Chondrocyte (in vitro differentiated cells): ENCODE data around the gene PRDM12. TPM values are rescaled to one million over a fixed set of nuclear protein-coding genes. Genes with fewer than 3 reads are reported as not detected.

Source experiments
- DNase-seq: peaks from one replicate; pipeline ENCODE4 v3.0.0; 2021; ENCODE audit warnings: mixed read lengths, low spot score
- H3K27ac Mint-ChIP-seq: one replicate; pipeline ENCODE4 v1.8.0; 2021; ENCODE audit warnings: mild to moderate bottlenecking, moderate library complexity, mixed read lengths; ENCODE audit not compliant: unreplicated experiment
- H3K27me3 Mint-ChIP-seq: 2 replicates; pipeline ENCODE4 v1.8.0; 2021; ENCODE audit warnings: low read depth, mixed read lengths
- H3K36me3 Mint-ChIP-seq: 2 replicates; pipeline ENCODE4 v1.8.0; 2021; ENCODE audit warnings: low read depth, mixed read lengths
- H3K4me1 Mint-ChIP-seq: 2 replicates; pipeline ENCODE4 v1.8.0; 2021; ENCODE audit warnings: low read depth, mild to moderate bottlenecking, mixed read lengths
- H3K4me3 Mint-ChIP-seq: one replicate; pipeline ENCODE4 v1.8.0; 2021; ENCODE audit warnings: mild to moderate bottlenecking, moderate library complexity, mixed read lengths; ENCODE audit not compliant: unreplicated experiment
- H3K9me3 Mint-ChIP-seq: 2 replicates; pipeline ENCODE4 v1.8.0; 2021; ENCODE audit warnings: low read depth, mixed read lengths
- total RNA-seq: library from RNA; stranded (reverse); gene quantifications from 3 replicates; pipeline ENCODE4 v1.2.1, GENCODE V29; 2021
- TF ChIP-seq, protein P1 (sequence below): fragments of 200-600 bp; sonication (generic); IDR thresholded peaks from 2 replicates; pipeline ENCODE4 v1.5.0; 2021; ENCODE audit warnings: antibody characterized with exemption, mild to moderate bottlenecking, moderate library complexity

The PRDM12 gene
- total RNA-seq, 1 donor from 2014 or later, result 0.10 TPM

DNA sequence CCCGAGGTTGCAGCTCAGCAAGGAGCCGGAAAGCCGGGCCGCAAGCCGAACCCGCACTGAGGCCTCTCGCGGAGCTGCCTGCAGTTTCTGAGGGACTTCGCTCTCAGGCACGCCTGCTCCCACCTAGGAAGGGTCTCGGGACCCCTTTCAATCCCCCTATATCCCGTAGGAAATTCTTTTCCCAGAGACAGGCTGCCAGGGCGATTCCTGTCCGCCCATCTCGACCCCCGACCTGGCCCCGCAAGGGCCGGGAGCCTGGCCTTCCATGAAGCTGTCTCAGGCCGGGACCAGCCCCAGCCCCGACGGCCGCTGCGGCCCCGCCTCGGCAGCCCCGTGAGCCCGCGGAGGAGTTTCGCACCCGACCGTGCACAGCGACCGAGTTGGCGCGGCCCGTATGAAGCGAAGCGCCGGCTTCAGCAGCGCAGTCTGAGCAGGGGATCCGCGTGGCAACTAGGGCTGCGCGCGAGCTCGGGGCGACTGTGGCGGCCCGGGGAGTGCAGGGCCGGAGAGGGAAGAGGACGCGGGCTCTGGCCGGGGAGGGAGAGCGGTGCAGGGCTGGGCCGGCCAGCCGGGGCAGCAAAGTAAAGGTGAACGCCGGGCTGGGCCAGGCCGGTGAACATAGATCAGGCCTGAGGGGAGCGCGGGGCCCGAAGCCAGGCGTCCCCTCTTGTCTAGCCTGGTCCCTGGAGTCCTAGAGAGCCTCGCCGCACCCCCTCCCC, 977 bp upstream of the PRDM12 start:
- DNase-seq, result no peak
- Mint-ChIP-seq H3K4me3 (no peak overlapping the region), H3K27ac (no peak overlapping the region), H3K36me3 (peaks cover 3% of the 10 kb centered on the region), H3K9me3 (no peaks in the 10 kb centered on the region), H3K27me3 (peaks cover 60% of the 10 kb centered on the region), H3K4me1 (peaks cover 20% of the 10 kb centered on the region)
- TF ChIP-seq, protein P1, sequence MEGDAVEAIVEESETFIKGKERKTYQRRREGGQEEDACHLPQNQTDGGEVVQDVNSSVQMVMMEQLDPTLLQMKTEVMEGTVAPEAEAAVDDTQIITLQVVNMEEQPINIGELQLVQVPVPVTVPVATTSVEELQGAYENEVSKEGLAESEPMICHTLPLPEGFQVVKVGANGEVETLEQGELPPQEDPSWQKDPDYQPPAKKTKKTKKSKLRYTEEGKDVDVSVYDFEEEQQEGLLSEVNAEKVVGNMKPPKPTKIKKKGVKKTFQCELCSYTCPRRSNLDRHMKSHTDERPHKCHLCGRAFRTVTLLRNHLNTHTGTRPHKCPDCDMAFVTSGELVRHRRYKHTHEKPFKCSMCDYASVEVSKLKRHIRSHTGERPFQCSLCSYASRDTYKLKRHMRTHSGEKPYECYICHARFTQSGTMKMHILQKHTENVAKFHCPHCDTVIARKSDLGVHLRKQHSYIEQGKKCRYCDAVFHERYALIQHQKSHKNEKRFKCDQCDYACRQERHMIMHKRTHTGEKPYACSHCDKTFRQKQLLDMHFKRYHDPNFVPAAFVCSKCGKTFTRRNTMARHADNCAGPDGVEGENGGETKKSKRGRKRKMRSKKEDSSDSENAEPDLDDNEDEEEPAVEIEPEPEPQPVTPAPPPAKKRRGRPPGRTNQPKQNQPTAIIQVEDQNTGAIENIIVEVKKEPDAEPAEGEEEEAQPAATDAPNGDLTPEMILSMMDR, result no peak

GRCh38 chr9:130663977-130664250, 480 bp upstream of the PRDM12 start:
- Mint-ChIP-seq H3K4me3 (no peak overlapping the region), H3K27me3 (peaks cover 56% of the 10 kb centered on the region), H3K36me3 (peaks cover 2% of the 10 kb centered on the region), H3K4me1 (peaks cover 20% of the 10 kb centered on the region), H3K27ac (no peak overlapping the region), H3K9me3 (no peaks in the 10 kb centered on the region)
- no peak for DNase-seq
- TF ChIP-seq, protein P1, result no peak

DNA sequence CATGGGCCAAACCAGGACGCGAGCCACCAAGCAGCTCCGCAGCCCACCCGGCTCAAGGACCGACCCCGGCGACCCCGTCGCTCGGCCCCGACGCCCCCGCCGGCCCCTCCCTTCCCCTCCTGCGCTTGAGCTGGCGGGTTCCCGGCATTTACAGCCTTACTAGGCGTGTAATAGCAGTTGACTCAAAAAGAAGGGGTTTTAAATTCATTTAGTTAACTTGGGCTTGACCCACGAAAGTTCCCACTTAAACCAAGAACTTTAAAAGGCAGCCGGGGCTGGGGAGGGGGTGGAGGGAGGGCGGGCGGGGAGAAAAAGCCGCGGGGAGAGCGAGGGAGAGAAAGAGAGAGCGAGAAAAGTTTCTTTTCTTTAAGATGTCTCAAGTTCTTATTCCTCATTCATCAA, 636 bp downstream of the PRDM12 start:
- Mint-ChIP-seq H3K9me3 (no peaks in the 10 kb centered on the region), H3K4me3 (no peak overlapping the region), H3K27ac (no peak overlapping the region), H3K27me3 (peaks cover 52% of the 10 kb centered on the region), H3K36me3 (peaks cover 2% of the 10 kb centered on the region), H3K4me1 (peaks cover 20% of the 10 kb centered on the region)
- TF ChIP-seq, protein P1, result no peak
- no peak for DNase-seq

- peaks cover 2% of the 10 kb centered on the region for H3K36me3 Mint-ChIP-seq
- TF ChIP-seq, protein P1, result no peak
- no peaks in the 10 kb centered on the region for H3K9me3 Mint-ChIP-seq
- H3K27me3 Mint-ChIP-seq, result peaks cover 52% of the 10 kb centered on the region
- H3K4me3 Mint-ChIP-seq, result no peak overlapping the region
- H3K4me1 Mint-ChIP-seq, result peaks cover 17% of the 10 kb centered on the region
- DNase-seq, result no peak
- H3K27ac Mint-ChIP-seq, result no peak overlapping the region
Measured at GRCh38 chr9:130665431-130666392, 1.3 kb downstream of the PRDM12 start.

DNA sequence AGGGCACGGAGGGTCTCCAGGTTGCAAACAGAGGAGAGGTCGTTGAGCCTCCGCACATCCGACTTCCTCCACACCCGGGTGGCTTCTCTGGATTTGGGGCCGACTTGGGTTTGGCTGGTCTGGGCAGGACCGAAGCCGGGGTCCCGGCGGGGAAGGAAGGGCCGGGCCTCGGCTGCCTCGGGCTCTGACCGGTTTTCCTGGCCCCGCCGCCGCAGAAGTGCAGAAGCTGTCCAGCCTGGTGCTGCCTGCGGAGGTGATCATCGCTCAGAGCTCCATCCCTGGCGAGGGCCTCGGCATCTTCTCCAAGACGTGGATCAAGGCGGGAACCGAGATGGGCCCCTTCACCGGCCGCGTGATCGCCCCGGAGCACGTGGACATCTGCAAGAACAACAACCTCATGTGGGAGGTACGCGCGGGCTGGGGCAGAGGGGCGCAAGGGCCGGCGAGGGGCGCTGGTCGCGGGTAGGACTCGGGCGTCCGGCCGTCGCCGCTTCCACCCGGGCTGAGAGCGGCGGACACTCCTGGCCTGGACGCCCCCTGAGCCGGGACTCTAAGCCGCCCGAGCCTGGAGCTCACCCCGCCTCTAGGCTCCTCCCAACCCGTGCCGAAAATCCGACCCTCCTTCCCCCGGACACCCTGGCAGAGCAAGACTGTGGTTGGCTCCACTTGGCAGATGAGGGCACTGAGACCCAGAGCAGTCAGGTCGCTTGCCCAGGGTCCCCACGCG, 2.2 kb downstream of the PRDM12 start:
- Mint-ChIP-seq H3K27ac (no peak overlapping the region), H3K36me3 (peaks cover 2% of the 10 kb centered on the region), H3K4me3 (no peak overlapping the region)

More for the DNA sequence above, 2.2 kb downstream of the PRDM12 start:
- TF ChIP-seq, protein P1, result no peak
- no peak for DNase-seq
- H3K27me3 Mint-ChIP-seq, result peaks cover 51% of the 10 kb centered on the region
- peaks cover 17% of the 10 kb centered on the region for H3K4me1 Mint-ChIP-seq
- no peaks in the 10 kb centered on the region for H3K9me3 Mint-ChIP-seq
